Mucosa of descending colon (tissue), 3 donors: ENCODE measurements around the gene ICOSLG. TPM values are rescaled to one million over a fixed set of nuclear protein-coding genes. Genes with fewer than 3 reads are reported as not detected.

ENCODE experiments used
- ATAC-seq: fragments of 200-7000 bp; cut with Tn5 transposase; one replicate; pipeline ENCODE4 v1.9.1; 2020; ENCODE audit warnings: mild to moderate bottlenecking, moderate library complexity
- DNase-seq, 3 donors: peaks; one replicate each; pipeline ENCODE4 v3.0.0-alpha.2; 2020
- H3K36me3 ChIP-seq: fragments of 200-600 bp; one replicate; pipeline ENCODE4 v1.8.0; 2021; ENCODE audit warnings: low read depth, mild to moderate bottlenecking
- H3K4me1 ChIP-seq: fragments of 200-600 bp; one replicate; pipeline ENCODE4 v1.8.0; 2021; ENCODE audit warnings: low read depth, mild to moderate bottlenecking
- H3K4me3 ChIP-seq: fragments of 200-600 bp; one replicate; pipeline ENCODE4 v1.8.0; 2021; ENCODE audit warnings: mild to moderate bottlenecking
- H3K9me3 ChIP-seq: fragments of 200-600 bp; one replicate; pipeline ENCODE4 v1.8.0; 2021; ENCODE audit warnings: mild to moderate bottlenecking
- CTCF ChIP-seq: fragments of 200-600 bp; IDR thresholded peaks from one replicate; pipeline ENCODE4 v1.8.0; 2022; ENCODE audit warnings: antibody characterized with exemption, mild to moderate bottlenecking
- intact Hi-C, 2 donors: fragments of 100-400 bp; cut with DNase I in 1 of 2; cut with micrococcal nuclease in 1 of 2; formaldehyde crosslinking; loops; one replicate each; pipeline versions ENCODE4 v1.11.0 to v1.11.1; 2022; cut with DNase I, micrococcal nuclease
- total RNA-seq, 3 donors: library from RNA; stranded (reverse); fragmentation: NEBNext Ultra II Directional in 2 of 3; extraction: Animal tissue kit (Norgen Biotek cat#: 25700) in 2 of 3; gene quantifications; one replicate each; pipeline versions ENCODE4 v1.2.1 to v1.2.4, GENCODE V29; 2021 to 2023
- donor health status: DM: no; HTN: no; CAD: no; lungs with moderate emphysema.
- donor health status: DM: no; HTN: no; CAD: no.
- donor health status: DM: no; HTN: yes; CAD: no.

The ICOSLG gene
- total RNA-seq, 3 donors from 2014 or later, result 3.0 to 8.5 (median 6.0) TPM

GRCh38 chr21:44262338-44263056 lies 21.8 kb upstream of the ICOSLG start:
- Histone ChIP-seq H3K36me3 (no peaks in the 10 kb centered on the region), H3K9me3 (no peaks in the 10 kb centered on the region), H3K4me3 (no peak overlapping the region), H3K4me1 (no peaks in the 10 kb centered on the region)
- DNase-seq (peak in 1 of 3 donors; percentile 41), ATAC-seq (no peak)
- no peak for TF ChIP-seq CTCF
- intact Hi-C loops, result no loop called here

GRCh38 chr21:44261675-44262295 lies 21.0 kb upstream of the ICOSLG start, which contains the start of gene DNMT3L:
Gene DNMT3L, minus strand, starts transcription at chr21:44261897. Its CDS starts 638 bp downstream, at chr21:44261259.
- no peak for TF ChIP-seq CTCF
- no peaks in the 10 kb centered on the region for H3K9me3 ChIP-seq
- no peak within 1 kb of the TSS for H3K4me3 ChIP-seq
- intact Hi-C loops, result no loop called here
- DNase-seq, result peak in 1 of 3 donors; percentile 41
- H3K4me1 ChIP-seq, result no peaks in the 10 kb centered on the region
- H3K36me3 ChIP-seq, result no peaks in the 10 kb centered on the region
- no peak for ATAC-seq

DNA sequence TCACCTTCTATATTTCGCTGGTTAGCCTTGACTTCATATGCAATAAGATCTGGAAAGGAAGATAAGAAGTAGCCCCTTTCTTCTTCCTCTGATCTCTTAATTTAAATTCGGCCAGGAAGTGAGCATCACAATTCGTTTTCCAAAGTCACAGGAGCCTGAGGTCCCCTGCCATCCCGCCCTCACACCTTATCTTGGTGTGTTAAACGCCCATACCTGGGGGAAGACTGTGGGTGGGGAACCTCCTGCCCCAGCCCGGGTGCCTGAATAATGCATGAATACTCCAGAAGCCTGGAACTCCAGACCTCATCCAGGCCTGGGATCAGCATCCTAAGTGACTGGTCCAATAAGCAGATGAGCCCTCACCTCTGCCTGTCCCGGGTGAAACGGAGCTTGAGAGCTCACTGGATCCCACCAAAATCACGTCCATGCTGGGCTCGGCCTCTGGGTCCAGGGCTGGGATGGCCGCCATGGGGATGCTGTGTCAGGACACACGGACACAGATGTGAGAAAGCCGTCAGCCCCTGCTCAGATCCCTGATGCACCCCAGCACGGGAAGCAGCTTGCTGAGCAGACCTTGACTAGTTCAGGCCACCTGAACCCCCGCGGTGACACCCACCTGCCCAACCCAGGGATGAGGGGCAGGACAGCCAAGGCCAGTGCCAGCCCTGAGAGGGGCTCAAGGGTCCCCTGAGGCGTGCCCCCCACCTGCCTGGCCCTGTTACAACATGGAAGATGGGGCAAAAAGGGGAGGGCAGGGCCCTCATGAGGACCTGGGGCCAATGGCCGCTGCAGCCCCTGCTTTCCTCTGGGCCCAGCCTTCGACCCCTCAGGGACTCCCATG lies 20.3 kb upstream of the ICOSLG start:
- intact Hi-C loops, result no loop called here
- no peak for ATAC-seq
- DNase-seq, result peak in 1 of 3 donors; percentile 27
- Histone ChIP-seq H3K9me3 (no peaks in the 10 kb centered on the region), H3K4me1 (no peaks in the 10 kb centered on the region), H3K4me3 (no peak overlapping the region), H3K36me3 (no peaks in the 10 kb centered on the region)
- TF ChIP-seq CTCF, result no peak

- TF ChIP-seq CTCF, result no peak
- ATAC-seq (no peak), DNase-seq (no peak)
- Histone ChIP-seq H3K4me1 (no peaks in the 10 kb centered on the region), H3K9me3 (no peaks in the 10 kb centered on the region), H3K36me3 (no peaks in the 10 kb centered on the region), H3K4me3 (no peak overlapping the region)
- intact Hi-C loops, result no loop called here
Observed at GRCh38 chr21:44260066-44260465, 19.3 kb upstream of the ICOSLG start.

- DNase-seq, result peak in 1 of 3 donors; percentile 33
- Histone ChIP-seq H3K4me1 (no peaks in the 10 kb centered on the region), H3K9me3 (no peaks in the 10 kb centered on the region), H3K36me3 (no peaks in the 10 kb centered on the region), H3K4me3 (no peak overlapping the region)
- intact Hi-C loops, result no loop called here
- no peak for ATAC-seq
- no peak for TF ChIP-seq CTCF
Observed at GRCh38 chr21:44259082-44259705, 18.5 kb upstream of the ICOSLG start.
